Hindlimb muscle (tissue), 1 donor: ENCODE results near the gene BACE2. TPM values are rescaled to one million over a fixed set of nuclear protein-coding genes. Genes with fewer than 3 reads are reported as not detected.

Experiments used
- DNase-seq: peaks from one replicate; pipeline ENCODE4 v3.0.0-alpha.2; 2013
- polyA plus RNA-seq: library from polyadenylated mRNA; unstranded; fragments of 120-200 nt; gene quantifications from one replicate; pipeline ENCODE4 v1.2.1, GENCODE V29; 2013; ENCODE audit not compliant: insufficient read length

Gene BACE2
- polyA plus RNA-seq, 1 donor = 34.3 TPM

- DNase-seq = no peak
These were observed 19.2 kb upstream of the BACE2 start for GRCh38 chr21:41148798-41149197.

GRCh38 chr21:41149199-41149598, 18.8 kb upstream of the BACE2 start:
- DNase-seq = no peak

GRCh38 chr21:41152147-41152546, 15.8 kb upstream of the BACE2 start:
- no peak for DNase-seq

GRCh38 chr21:41153443-41153842, 14.5 kb upstream of the BACE2 start:
- DNase-seq = no peak

- DNase-seq = no peak
These were observed 11.8 kb upstream of the BACE2 start for GRCh38 chr21:41156142-41156541.

GRCh38 chr21:41158026-41158425, 9.9 kb upstream of the BACE2 start:
- no peak for DNase-seq

GRCh38 chr21:41160036-41160435, 7.9 kb upstream of the BACE2 start:
- DNase-seq = no peak

- DNase-seq = no peak
These were observed 6.5 kb upstream of the BACE2 start for GRCh38 chr21:41161428-41161827.

GRCh38 chr21:41162096-41162495, 5.9 kb upstream of the BACE2 start:
- DNase-seq = no peak

GRCh38 chr21:41163091-41163490, 4.9 kb upstream of the BACE2 start:
- DNase-seq = no peak

- no peak for DNase-seq
These were observed 3.9 kb upstream of the BACE2 start for GRCh38 chr21:41164052-41164451.

GRCh38 chr21:41164981-41165655, 2.8 kb upstream of the BACE2 start:
- DNase-seq = no peak

GRCh38 chr21:41166884-41167283, 1.1 kb upstream of the BACE2 start:
- peak; percentile 26 for DNase-seq

GRCh38 chr21:41168391-41169257, 664 bp downstream of the BACE2 start:
- DNase-seq = peak; percentile 70

- no peak for DNase-seq
These were observed 1.3 kb downstream of the BACE2 start for GRCh38 chr21:41169258-41169576.

- no peak for DNase-seq
These were observed 1.7 kb downstream of the BACE2 start for GRCh38 chr21:41169701-41170100.

- no peak for DNase-seq
These were observed 2.5 kb downstream of the BACE2 start for GRCh38 chr21:41170442-41170841.

GRCh38 chr21:41170859-41171609, 3.1 kb downstream of the BACE2 start:
- no peak for DNase-seq

- no peak for DNase-seq
These were observed 7.1 kb downstream of the BACE2 start for GRCh38 chr21:41175080-41175479.

GRCh38 chr21:41176846-41177245, 8.9 kb downstream of the BACE2 start:
- DNase-seq = no peak

GRCh38 chr21:41180752-41181151, 12.8 kb downstream of the BACE2 start:
- DNase-seq = no peak

GRCh38 chr21:41182547-41182946, 14.6 kb downstream of the BACE2 start:
- no peak for DNase-seq

GRCh38 chr21:41183575-41183974, 15.6 kb downstream of the BACE2 start:
- DNase-seq = no peak

- no peak for DNase-seq
These were observed 17.8 kb downstream of the BACE2 start for GRCh38 chr21:41185802-41186201.
